Measurements from ENCODE around the gene SPATA25.
A peak's percentile ranks its signal among the peaks of the same experiment; 100 is the strongest.

The SPATA25 gene

DNA sequence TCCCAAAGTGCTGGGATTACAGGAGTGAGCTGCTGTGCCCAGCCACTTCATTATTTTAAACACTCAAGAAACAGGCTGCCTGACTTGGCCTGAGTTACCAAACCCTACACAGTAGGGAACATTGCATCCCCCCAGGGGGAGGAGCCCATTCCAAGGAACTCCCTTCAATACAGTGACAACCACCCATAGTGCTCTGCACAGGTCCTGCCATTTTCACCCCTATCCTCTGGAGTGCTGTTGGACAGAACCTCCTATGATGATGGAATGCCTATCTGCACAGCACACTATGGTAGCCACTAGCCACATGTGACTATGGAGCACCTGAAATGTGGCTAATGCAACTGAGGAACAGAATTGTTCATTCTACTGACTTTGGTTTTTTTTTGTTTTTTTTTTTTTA is 42.0 kb downstream of the SPATA25 start:
- DNase-seq (ENCODE audit: low spot score in 2 of 2) (no peak), ATAC-seq (replicated peaks; ENCODE audit: extremely low read depth, poor library complexity, severe bottlenecking) (no peak)
- Mint-ChIP-seq H3K4me1 (peaks cover 25% of the 10 kb centered on the region), H3K27me3 (no peaks in the 10 kb centered on the region), H3K4me3 (no peak overlapping the region), H3K27ac (ENCODE audit: low read depth) (no peak overlapping the region), H3K36me3 (ENCODE audit: insufficient read depth) (peaks cover 37% of the 10 kb centered on the region), H3K9me3 (no peaks in the 10 kb centered on the region)

DNA sequence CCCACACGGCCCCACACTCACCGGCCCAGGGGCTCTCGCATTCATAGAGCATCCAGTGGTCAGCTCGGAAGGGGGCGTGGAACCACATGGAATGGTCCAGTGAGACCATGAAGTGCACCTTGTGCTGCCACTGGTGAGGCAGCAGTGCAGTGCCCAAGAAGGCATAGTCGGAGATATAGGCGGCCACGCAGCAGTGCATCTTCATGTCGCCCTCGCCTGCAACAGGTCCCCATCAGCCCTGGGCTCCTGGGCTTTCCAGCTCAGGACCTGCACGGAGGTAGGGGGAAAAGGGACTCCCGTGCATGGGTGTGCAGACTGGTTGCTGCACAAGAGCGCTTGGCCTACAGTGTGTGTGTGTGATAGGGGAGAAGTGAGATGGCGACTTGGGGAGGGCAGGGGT is 43.9 kb downstream of the SPATA25 start:
- H3K27me3 Mint-ChIP-seq = no peaks in the 10 kb centered on the region
- peaks cover 19% of the 10 kb centered on the region for H3K4me1 Mint-ChIP-seq
- H3K27ac Mint-ChIP-seq (ENCODE audit: low read depth) = no peak overlapping the region
- ATAC-seq (replicated peaks; ENCODE audit: extremely low read depth, poor library complexity, severe bottlenecking) (no peak), DNase-seq (ENCODE audit: low spot score in 2 of 2) (no peak)
- H3K36me3 Mint-ChIP-seq (ENCODE audit: insufficient read depth) = peaks cover 30% of the 10 kb centered on the region
- H3K4me3 Mint-ChIP-seq = no peak overlapping the region
- H3K9me3 Mint-ChIP-seq = no peaks in the 10 kb centered on the region

DNA sequence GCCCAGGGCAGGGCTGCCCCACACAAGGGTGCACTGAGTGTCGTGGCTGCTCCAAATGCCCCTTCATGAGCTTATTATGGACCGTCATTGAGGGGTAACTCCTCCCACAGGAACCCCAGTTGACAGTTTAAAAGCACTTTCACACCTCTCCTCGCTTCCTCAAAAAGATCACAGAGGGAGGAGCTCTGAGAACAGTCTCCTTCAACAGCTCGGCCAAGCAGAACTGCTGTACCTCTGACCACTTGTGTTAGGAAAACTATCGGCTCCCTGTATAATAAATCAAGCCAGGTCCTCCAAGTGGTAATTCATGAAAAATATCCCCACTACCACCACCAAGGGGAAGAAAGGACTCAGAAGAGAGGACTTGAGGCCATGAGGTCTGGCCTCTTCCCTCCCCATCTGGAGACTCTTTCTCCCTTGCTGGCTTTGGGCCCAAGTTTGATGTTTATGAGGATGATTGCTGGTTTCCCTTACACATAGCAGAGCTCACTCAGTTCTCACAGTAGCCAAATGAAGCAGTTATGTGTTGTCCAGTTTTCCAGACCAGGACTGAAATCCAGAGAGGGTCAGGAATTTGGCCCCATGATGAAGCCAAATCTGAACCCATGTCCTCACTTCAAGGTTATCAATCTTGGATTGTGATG is 45.1 kb downstream of the SPATA25 start:
- no peaks in the 10 kb centered on the region for H3K9me3 Mint-ChIP-seq
- DNase-seq (ENCODE audit: low spot score in 2 of 2) = no peak
- no peak for ATAC-seq (replicated peaks; ENCODE audit: extremely low read depth, poor library complexity, severe bottlenecking)
- H3K27me3 Mint-ChIP-seq = no peaks in the 10 kb centered on the region
- H3K36me3 Mint-ChIP-seq (ENCODE audit: insufficient read depth) = peaks cover 23% of the 10 kb centered on the region
- H3K4me1 Mint-ChIP-seq = peaks cover 17% of the 10 kb centered on the region
- H3K27ac Mint-ChIP-seq (ENCODE audit: low read depth) = peak overlapping the region; percentile 16
- H3K4me3 Mint-ChIP-seq = no peak overlapping the region

DNA sequence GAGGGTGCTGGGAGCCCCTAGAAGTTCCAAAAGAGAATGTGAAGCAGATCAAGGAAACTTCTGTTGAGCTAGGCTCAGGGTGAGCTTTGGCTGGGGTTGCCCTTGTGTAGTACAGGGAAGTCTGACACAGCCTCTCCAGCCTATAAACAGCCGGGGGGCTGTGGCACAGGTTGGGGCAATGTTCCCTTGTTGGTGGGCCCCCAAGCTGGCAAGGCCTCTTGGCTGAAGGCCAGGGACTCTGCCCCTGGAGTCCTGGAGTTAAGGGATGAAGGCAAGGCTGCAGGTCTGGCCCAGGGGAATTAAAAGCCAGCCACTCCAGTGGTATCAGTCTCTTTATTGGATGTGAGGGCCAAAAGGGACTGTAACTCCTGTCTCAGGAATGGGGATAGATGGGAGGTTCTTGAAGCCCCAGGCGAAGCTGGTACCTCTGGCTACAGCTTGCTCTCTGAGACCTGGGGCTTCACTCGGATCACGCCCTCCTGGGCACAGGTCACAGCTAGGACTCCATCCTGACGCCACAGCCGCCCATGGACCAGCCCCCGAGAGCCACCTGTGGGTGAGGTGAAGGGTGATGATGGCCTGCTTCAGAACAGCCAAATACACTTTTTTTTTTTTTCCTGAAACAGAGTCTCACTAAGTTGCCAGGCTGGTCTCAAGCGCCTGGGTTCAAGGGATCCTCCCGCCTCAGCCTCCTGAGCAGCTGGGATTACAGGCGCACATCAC is 45.9 kb downstream of the SPATA25 start:
- no peak for DNase-seq (ENCODE audit: low spot score in 2 of 2)
- no peak overlapping the region for H3K4me3 Mint-ChIP-seq
- peaks cover 23% of the 10 kb centered on the region for H3K36me3 Mint-ChIP-seq (ENCODE audit: insufficient read depth)
- no peaks in the 10 kb centered on the region for H3K9me3 Mint-ChIP-seq
- no peak for ATAC-seq (replicated peaks; ENCODE audit: extremely low read depth, poor library complexity, severe bottlenecking)
- no peaks in the 10 kb centered on the region for H3K27me3 Mint-ChIP-seq
- no peak overlapping the region for H3K27ac Mint-ChIP-seq (ENCODE audit: low read depth)
- peaks cover 17% of the 10 kb centered on the region for H3K4me1 Mint-ChIP-seq

DNA sequence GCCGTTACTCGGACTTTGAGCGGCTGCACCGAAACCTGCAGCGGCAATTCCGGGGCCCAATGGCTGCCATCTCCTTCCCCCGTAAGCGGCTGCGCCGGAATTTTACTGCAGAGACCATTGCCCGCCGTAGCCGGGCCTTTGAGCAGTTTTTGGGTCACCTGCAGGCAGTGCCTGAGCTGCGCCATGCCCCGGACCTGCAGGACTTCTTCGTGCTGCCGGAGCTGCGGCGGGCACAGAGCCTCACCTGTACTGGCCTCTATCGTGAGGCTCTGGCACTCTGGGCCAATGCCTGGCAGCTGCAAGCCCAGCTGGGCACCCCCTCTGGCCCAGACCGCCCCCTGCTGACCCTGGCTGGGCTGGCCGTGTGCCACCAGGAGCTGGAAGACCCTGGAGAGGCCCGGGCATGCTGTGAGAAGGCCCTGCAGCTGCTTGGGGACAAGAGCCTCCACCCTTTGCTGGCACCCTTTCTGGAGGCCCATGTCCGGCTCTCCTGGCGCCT is 46.7 kb downstream of the SPATA25 start:
- Mint-ChIP-seq H3K36me3 (ENCODE audit: insufficient read depth) (peaks cover 17% of the 10 kb centered on the region), H3K27ac (ENCODE audit: low read depth) (no peak overlapping the region), H3K27me3 (no peaks in the 10 kb centered on the region), H3K9me3 (no peaks in the 10 kb centered on the region), H3K4me3 (no peak overlapping the region), H3K4me1 (peaks cover 17% of the 10 kb centered on the region)
- DNase-seq (ENCODE audit: low spot score in 2 of 2) = no peak
- ATAC-seq (replicated peaks; ENCODE audit: extremely low read depth, poor library complexity, severe bottlenecking) = no peak

DNA sequence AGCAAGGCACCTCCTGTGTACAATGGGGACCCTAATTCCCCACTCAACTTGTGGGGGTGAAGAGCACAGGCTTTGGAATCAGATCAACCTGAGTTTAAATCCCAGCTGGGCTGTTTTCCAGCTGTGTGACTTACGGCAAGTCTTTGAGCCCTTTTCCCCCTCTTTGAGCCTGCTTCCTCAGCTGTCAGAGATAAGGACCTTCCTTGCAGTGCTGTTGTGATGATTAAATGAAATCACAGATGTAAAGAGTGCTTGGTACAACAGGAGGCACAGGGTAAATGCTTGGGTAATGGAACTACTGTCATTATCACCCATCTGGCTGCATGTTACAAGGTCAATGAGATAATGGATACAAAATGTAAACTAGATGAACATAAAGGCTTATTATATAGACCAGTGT is 50.6 kb downstream of the SPATA25 start:
- Mint-ChIP-seq H3K27ac (ENCODE audit: low read depth) (no peak overlapping the region), H3K9me3 (no peaks in the 10 kb centered on the region), H3K4me3 (no peak overlapping the region), H3K36me3 (ENCODE audit: insufficient read depth) (no peaks in the 10 kb centered on the region), H3K27me3 (no peaks in the 10 kb centered on the region), H3K4me1 (peaks cover 11% of the 10 kb centered on the region)
- ATAC-seq (replicated peaks; ENCODE audit: extremely low read depth, poor library complexity, severe bottlenecking) = no peak
- no peak for DNase-seq (ENCODE audit: low spot score in 2 of 2)

Measured in central memory CD8-positive, alpha-beta T cell (primary cell).